Osteoblast (primary cell): ENCODE data around the gene CCDC50. TPM values are rescaled to one million over a fixed set of nuclear protein-coding genes. Genes with fewer than 3 reads are reported as not detected.

ENCODE experiments used
- DNase-seq: peaks from one replicate; pipeline ENCODE4 v3.0.0; 2011; ENCODE audit warnings: low spot score, mixed read lengths; ENCODE audit not compliant: insufficient read length; ENCODE audit errors: missing footprints
- H2AFZ ChIP-seq: 2 replicates; pipeline ENCODE4 v1.6.0; 2011; ENCODE audit warnings: mild to moderate bottlenecking, low read length
- H3K27ac ChIP-seq: 2 replicates; pipeline ENCODE4 v1.5.1; 2011; ENCODE audit warnings: mild to moderate bottlenecking, low read depth, low read length, moderate library complexity
- H3K27me3 ChIP-seq: 2 replicates; pipeline ENCODE4 v1.6.0; 2012; ENCODE audit warnings: mild to moderate bottlenecking, control low read depth, inconsistent platforms, low read length, moderate library complexity; ENCODE audit not compliant: insufficient read depth
- H3K36me3 ChIP-seq: 2 replicates; pipeline ENCODE4 v1.5.1; 2011; ENCODE audit warnings: mild to moderate bottlenecking, low read length, control low read depth, moderate library complexity; ENCODE audit not compliant: insufficient read depth
- H3K4me1 ChIP-seq: 2 replicates; pipeline ENCODE4 v1.5.1; 2011; ENCODE audit warnings: mild to moderate bottlenecking, low read length, control low read depth, moderate library complexity; ENCODE audit not compliant: insufficient read depth
- H3K4me2 ChIP-seq: 2 replicates; pipeline ENCODE4 v1.6.0; 2011; ENCODE audit warnings: mild to moderate bottlenecking, low read length; ENCODE audit not compliant: insufficient read depth
- H3K4me3 ChIP-seq: fragments of 200-600 bp; sonication (generic); 3 replicates; pipeline ENCODE4 v1.5.1; 2012; ENCODE audit warnings: mild to moderate bottlenecking, low read length, inconsistent platforms; ENCODE audit not compliant: insufficient read depth
- H3K79me2 ChIP-seq: 2 replicates; pipeline ENCODE4 v1.6.0; 2012; ENCODE audit warnings: mild to moderate bottlenecking, low read length, control low read depth, inconsistent platforms; ENCODE audit not compliant: insufficient read depth
- H3K9me3 ChIP-seq: 2 replicates; pipeline ENCODE4 v1.5.1; 2011; ENCODE audit warnings: low read depth, low read length, control low read depth
- H4K20me1 ChIP-seq: 2 replicates; pipeline ENCODE4 v1.6.0; 2012; ENCODE audit warnings: mild to moderate bottlenecking, low read length, control low read depth; ENCODE audit not compliant: insufficient read depth
- total RNA-seq: library from RNA; depleted of rRNA; stranded (reverse); fragments of >200 nt; gene quantifications from 2 replicates; pipeline ENCODE4 v1.2.3, GENCODE V29; 2012
- TF ChIP-seq, protein P1 (sequence below): IDR thresholded peaks from 2 replicates; pipeline ENCODE4 v1.5.1; 2011; ENCODE audit warnings: mild to moderate bottlenecking, low read depth, low read length, moderate library complexity; ENCODE audit errors: extremely low read depth

Gene CCDC50
- total RNA-seq, 1 donor: 78.2 TPM

- H3K4me3 ChIP-seq: no peak overlapping the region
- TF ChIP-seq, protein P1, sequence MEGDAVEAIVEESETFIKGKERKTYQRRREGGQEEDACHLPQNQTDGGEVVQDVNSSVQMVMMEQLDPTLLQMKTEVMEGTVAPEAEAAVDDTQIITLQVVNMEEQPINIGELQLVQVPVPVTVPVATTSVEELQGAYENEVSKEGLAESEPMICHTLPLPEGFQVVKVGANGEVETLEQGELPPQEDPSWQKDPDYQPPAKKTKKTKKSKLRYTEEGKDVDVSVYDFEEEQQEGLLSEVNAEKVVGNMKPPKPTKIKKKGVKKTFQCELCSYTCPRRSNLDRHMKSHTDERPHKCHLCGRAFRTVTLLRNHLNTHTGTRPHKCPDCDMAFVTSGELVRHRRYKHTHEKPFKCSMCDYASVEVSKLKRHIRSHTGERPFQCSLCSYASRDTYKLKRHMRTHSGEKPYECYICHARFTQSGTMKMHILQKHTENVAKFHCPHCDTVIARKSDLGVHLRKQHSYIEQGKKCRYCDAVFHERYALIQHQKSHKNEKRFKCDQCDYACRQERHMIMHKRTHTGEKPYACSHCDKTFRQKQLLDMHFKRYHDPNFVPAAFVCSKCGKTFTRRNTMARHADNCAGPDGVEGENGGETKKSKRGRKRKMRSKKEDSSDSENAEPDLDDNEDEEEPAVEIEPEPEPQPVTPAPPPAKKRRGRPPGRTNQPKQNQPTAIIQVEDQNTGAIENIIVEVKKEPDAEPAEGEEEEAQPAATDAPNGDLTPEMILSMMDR: no peak
- H3K27ac ChIP-seq: no peak overlapping the region
- H3K79me2 ChIP-seq: no peaks in the 10 kb centered on the region
- H4K20me1 ChIP-seq: no peaks in the 10 kb centered on the region
- H3K9me3 ChIP-seq: no peaks in the 10 kb centered on the region
- H2AFZ ChIP-seq: no peak overlapping the region
- no peak for DNase-seq
- H3K27me3 ChIP-seq: no peaks in the 10 kb centered on the region
- peaks cover 7% of the 10 kb centered on the region for H3K4me1 ChIP-seq
- no peak overlapping the region for H3K4me2 ChIP-seq
- H3K36me3 ChIP-seq: peaks cover 11% of the 10 kb centered on the region
Measured at GRCh38 chr3:191390580-191390979, 61.4 kb downstream of the CCDC50 start.

DNA sequence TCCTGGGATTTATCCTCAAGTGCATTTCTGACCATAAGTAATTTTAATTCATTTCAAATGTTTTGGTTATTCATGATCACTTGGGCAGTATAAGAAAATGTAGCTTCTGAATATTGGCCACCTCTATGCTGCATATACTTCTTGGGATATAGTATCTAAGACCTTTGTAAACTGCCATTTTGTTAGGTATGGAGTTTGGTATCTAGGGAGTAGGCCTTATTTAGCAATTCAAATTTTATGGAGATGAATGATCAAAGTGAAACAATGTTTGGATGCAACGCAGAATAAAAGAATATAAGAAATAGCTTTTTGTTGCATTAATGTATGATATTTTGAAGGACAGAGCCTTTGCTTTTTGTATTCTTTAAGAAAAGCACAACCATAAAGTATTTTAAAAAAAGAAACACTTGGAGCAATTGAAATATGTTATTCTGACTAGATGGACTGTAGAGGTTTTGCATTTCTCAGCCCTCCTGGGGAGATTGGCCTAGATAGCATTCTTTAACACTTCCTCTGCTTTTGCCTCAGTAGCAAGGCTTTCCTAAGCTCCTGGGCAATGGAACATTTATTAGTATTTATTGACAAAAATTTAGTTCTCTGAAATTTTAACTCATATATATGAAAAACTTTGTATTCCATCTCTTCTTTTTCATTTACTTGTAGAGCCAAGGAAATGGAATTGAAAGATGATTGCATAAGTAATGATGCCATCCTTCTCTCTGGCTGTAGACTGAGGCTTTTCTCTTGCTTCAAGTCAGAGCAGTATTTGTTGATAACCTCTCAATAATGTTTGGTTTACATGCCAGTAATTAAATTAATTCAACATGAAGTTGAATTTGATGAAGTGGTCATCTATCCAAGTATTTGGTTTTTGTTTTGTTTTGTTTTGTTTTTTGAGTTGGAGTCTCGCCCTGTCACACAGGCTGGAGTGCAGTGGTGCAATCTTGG lies 62.9 kb downstream of the CCDC50 start:
- Histone ChIP-seq H3K9me3 (no peaks in the 10 kb centered on the region), H3K4me1 (peaks cover 7% of the 10 kb centered on the region), H2AFZ (no peak overlapping the region), H3K4me3 (no peak overlapping the region), H3K4me2 (no peak overlapping the region), H3K36me3 (peaks cover 20% of the 10 kb centered on the region), H3K79me2 (no peaks in the 10 kb centered on the region), H4K20me1 (no peaks in the 10 kb centered on the region), H3K27me3 (no peaks in the 10 kb centered on the region), H3K27ac (no peak overlapping the region)
- TF ChIP-seq, protein P1: no peak
- no peak for DNase-seq

- H3K9me3 ChIP-seq: no peaks in the 10 kb centered on the region
- no peaks in the 10 kb centered on the region for H3K4me1 ChIP-seq
- no peak overlapping the region for H3K4me3 ChIP-seq
- DNase-seq: no peak
- H3K4me2 ChIP-seq: no peak overlapping the region
- no peaks in the 10 kb centered on the region for H4K20me1 ChIP-seq
- no peaks in the 10 kb centered on the region for H3K79me2 ChIP-seq
- H2AFZ ChIP-seq: no peak overlapping the region
- no peak overlapping the region for H3K27ac ChIP-seq
- H3K27me3 ChIP-seq: no peaks in the 10 kb centered on the region
- peaks cover 20% of the 10 kb centered on the region for H3K36me3 ChIP-seq
- TF ChIP-seq, protein P1: no peak
Measured at GRCh38 chr3:191393146-191393545, 64.0 kb downstream of the CCDC50 start.

- no peak for DNase-seq
- no peak overlapping the region for H3K4me2 ChIP-seq
- no peak overlapping the region for H3K4me3 ChIP-seq
- H3K4me1 ChIP-seq: no peaks in the 10 kb centered on the region
- no peak overlapping the region for H2AFZ ChIP-seq
- no peaks in the 10 kb centered on the region for H3K27me3 ChIP-seq
- no peak overlapping the region for H3K27ac ChIP-seq
- TF ChIP-seq, protein P1: no peak
- H3K9me3 ChIP-seq: no peaks in the 10 kb centered on the region
- H3K36me3 ChIP-seq: peaks cover 11% of the 10 kb centered on the region
- H4K20me1 ChIP-seq: no peaks in the 10 kb centered on the region
- H3K79me2 ChIP-seq: no peaks in the 10 kb centered on the region
Measured at GRCh38 chr3:191397771-191398170, 68.6 kb downstream of the CCDC50 start.
